22Rv1 (cell line): Measurements from ENCODE around the gene ZC3H12A.

Source experiments
- ZFX ChIP-seq: fragments of 450-650 bp; IDR thresholded peaks from 2 replicates; pipeline ENCODE4 v1.6.1; 2017; ENCODE audit warnings: antibody characterized with exemption, borderline replicate concordance
- TF ChIP-seq, protein P1 (sequence below): fragments of 450-650 bp; IDR thresholded peaks from 2 replicates; pipeline ENCODE4 v1.5.1; 2017; ENCODE audit warnings: mild to moderate bottlenecking

DNA sequence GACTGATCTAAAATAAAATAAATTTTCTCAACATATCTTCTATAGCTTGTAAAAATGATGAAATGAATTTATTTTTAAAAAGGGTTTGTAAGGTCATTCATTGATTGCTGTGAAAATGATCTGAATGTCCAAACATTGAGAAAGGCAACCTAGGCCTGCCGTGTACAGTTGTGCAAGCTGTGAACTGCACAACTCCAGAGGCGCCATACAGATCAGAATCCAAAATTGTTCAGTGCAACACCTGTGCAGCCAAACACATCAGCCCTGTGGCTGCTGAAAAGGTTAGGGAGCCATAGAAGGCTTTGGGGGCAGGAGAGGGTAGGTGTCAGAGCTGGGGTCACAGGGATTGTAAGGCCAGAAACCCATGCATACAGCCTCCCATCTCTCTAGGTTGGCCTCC lies 9.9 kb upstream of the ZC3H12A start:
- TF ChIP-seq, protein P1, sequence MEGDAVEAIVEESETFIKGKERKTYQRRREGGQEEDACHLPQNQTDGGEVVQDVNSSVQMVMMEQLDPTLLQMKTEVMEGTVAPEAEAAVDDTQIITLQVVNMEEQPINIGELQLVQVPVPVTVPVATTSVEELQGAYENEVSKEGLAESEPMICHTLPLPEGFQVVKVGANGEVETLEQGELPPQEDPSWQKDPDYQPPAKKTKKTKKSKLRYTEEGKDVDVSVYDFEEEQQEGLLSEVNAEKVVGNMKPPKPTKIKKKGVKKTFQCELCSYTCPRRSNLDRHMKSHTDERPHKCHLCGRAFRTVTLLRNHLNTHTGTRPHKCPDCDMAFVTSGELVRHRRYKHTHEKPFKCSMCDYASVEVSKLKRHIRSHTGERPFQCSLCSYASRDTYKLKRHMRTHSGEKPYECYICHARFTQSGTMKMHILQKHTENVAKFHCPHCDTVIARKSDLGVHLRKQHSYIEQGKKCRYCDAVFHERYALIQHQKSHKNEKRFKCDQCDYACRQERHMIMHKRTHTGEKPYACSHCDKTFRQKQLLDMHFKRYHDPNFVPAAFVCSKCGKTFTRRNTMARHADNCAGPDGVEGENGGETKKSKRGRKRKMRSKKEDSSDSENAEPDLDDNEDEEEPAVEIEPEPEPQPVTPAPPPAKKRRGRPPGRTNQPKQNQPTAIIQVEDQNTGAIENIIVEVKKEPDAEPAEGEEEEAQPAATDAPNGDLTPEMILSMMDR, result no peak
- no peak for TF ChIP-seq ZFX
